GM10266 (cell line): ENCODE data around the gene PXMP4.

Source experiments
- DNase-seq: peaks from one replicate; pipeline ENCODE4 v3.0.0; 2012; ENCODE audit errors: extremely low spot score
- CTCF ChIP-seq: IDR thresholded peaks from 2 replicates; pipeline ENCODE4 v1.5.1; 2012; ENCODE audit warnings: mild to moderate bottlenecking, low read depth; ENCODE audit not compliant: control insufficient read depth, insufficient read depth; ENCODE audit errors: missing control alignments

Gene PXMP4

GRCh38 chr20:33655164-33655563, 64.9 kb downstream of the PXMP4 start:
- TF ChIP-seq CTCF: no peak
- DNase-seq: no peak

- no peak for DNase-seq
- no peak for TF ChIP-seq CTCF
Measured at GRCh38 chr20:33654680-33655161, 65.4 kb downstream of the PXMP4 start.

- no peak for TF ChIP-seq CTCF
- no peak for DNase-seq
Measured at GRCh38 chr20:33653900-33654596, 66.1 kb downstream of the PXMP4 start.

- DNase-seq: peak; percentile 83
- TF ChIP-seq CTCF: peak; percentile 78
Measured at GRCh38 chr20:33653218-33653899, 66.8 kb downstream of the PXMP4 start.
